HuH-7 (cell line): ENCODE results near the gene KLHL29.
A peak's percentile ranks its signal among the peaks of the same experiment; 100 is the strongest.

Experiments
- DNase-seq: peaks from one replicate; pipeline ENCODE4 v3.0.0; 2011; ENCODE audit warnings: low spot score

The KLHL29 gene

GRCh38 chr2:23635442-23636340, 250.7 kb downstream of the KLHL29 start:
- DNase-seq, result no peak

- DNase-seq, result peak; percentile 52
Measured at GRCh38 chr2:23636426-23636825, 251.4 kb downstream of the KLHL29 start.

GRCh38 chr2:23637011-23637778, 252.2 kb downstream of the KLHL29 start:
- DNase-seq, result no peak

GRCh38 chr2:23639406-23639982, 254.5 kb downstream of the KLHL29 start:
- no peak for DNase-seq

- no peak for DNase-seq
Measured at GRCh38 chr2:23640711-23641110, 255.7 kb downstream of the KLHL29 start.

- no peak for DNase-seq
Measured at GRCh38 chr2:23642516-23642915, 257.5 kb downstream of the KLHL29 start.

GRCh38 chr2:23645230-23645808, 260.3 kb downstream of the KLHL29 start:
- DNase-seq, result no peak

GRCh38 chr2:23647563-23647962, 262.6 kb downstream of the KLHL29 start:
- no peak for DNase-seq

- DNase-seq, result no peak
Measured at GRCh38 chr2:23649303-23649702, 264.3 kb downstream of the KLHL29 start.

- DNase-seq, result no peak
Measured at GRCh38 chr2:23649819-23650218, 264.8 kb downstream of the KLHL29 start.

GRCh38 chr2:23651187-23652080, 266.5 kb downstream of the KLHL29 start:
- DNase-seq, result peak; percentile 51

- no peak for DNase-seq
Measured at GRCh38 chr2:23653326-23653725, 268.3 kb downstream of the KLHL29 start.

GRCh38 chr2:23654756-23655155, 269.8 kb downstream of the KLHL29 start:
- DNase-seq, result no peak

GRCh38 chr2:23655934-23656596, 271.1 kb downstream of the KLHL29 start:
- no peak for DNase-seq

GRCh38 chr2:23656597-23656973, 271.6 kb downstream of the KLHL29 start:
- no peak for DNase-seq

GRCh38 chr2:23657371-23657770, 272.4 kb downstream of the KLHL29 start:
- no peak for DNase-seq

GRCh38 chr2:23657934-23658333, 273.0 kb downstream of the KLHL29 start:
- no peak for DNase-seq

GRCh38 chr2:23658466-23658942, 273.5 kb downstream of the KLHL29 start:
- DNase-seq, result peak; percentile 86

GRCh38 chr2:23659328-23659727, 274.3 kb downstream of the KLHL29 start:
- no peak for DNase-seq

- no peak for DNase-seq
Measured at GRCh38 chr2:23659773-23660172, 274.8 kb downstream of the KLHL29 start.

GRCh38 chr2:23660237-23660636, 275.3 kb downstream of the KLHL29 start:
- DNase-seq, result no peak
